HepG2 (cell line): ENCODE data around the gene FAM216A. TPM values are rescaled to one million over a fixed set of nuclear protein-coding genes. Genes with fewer than 3 reads are reported as not detected.

ENCODE experiments used
- ATAC-seq: fragments of 200-7000 bp; cut with Tn5 transposase; 3 replicates; pipeline ENCODE4 v1.9.1; 2020; ENCODE audit warnings: mild to moderate bottlenecking, moderate library complexity
- BruUV-seq: library from RNA; stranded (reverse); fragments of 400-500 nt; replicated peaks from 2 replicates; lab custom pipeline; 2021; lab: Mats Ljungman, UMichigan
- CTCF ChIA-PET: fragments of 300-600 bp; formaldehyde crosslinking; extraction: SDS; loops from one replicate; lab custom pipeline; 2021; ENCODE audit warnings: low total read pairs, inconsistent platforms, low intra/inter-chr PET ratio; lab: Yijun Ruan, JAX
- POLR2A ChIA-PET: fragments of 350-600 bp; sonication (Branson Sonifier 250); formaldehyde crosslinking; loops from one replicate; lab custom pipeline; 2020; ENCODE audit warnings: antibody characterized with exemption, inconsistent platforms; lab: Yijun Ruan, JAX
- DNase-seq: peaks from one replicate; pipeline ENCODE4 v3.0.0-alpha.2; 2015; ENCODE audit warnings: low spot score
- FAIRE-seq: peaks from 3 replicates; lab custom pipeline; 2011; peaks lifted over from hg19 to GRCh38; lab: Jason Lieb, UNC
- H2AFZ ChIP-seq: one replicate; pipeline ENCODE4 v1.6.1; 2011; ENCODE audit warnings: low read length, inconsistent platforms
- H3K27ac ChIP-seq: fragments of 300-600 bp; 3 replicates; pipeline ENCODE4 v1.8.0; 2011; ENCODE audit warnings: mixed run types, mild to moderate bottlenecking, mixed read lengths, low read length, inconsistent platforms; ENCODE audit not compliant: insufficient read depth; ENCODE audit errors: extremely low read length
- H3K27me3 ChIP-seq, 2 experiments: fragments of 200-600 bp in 1 of 2; 2 replicates in 1 of 2; 3 replicates in 1 of 2; pipeline versions ENCODE4 v1.6.0 to v1.8.0; 2011; ENCODE audit warnings: low read length in 2 of 2, mild to moderate bottlenecking in 2 of 2, moderate library complexity in 2 of 2, inconsistent platforms in 1 of 2; ENCODE audit not compliant: insufficient read depth in 2 of 2, control insufficient read depth in 1 of 2
- H3K36me3 ChIP-seq, 2 experiments: fragments of 200-600 bp in 1 of 2; replicated peaks in 1 of 2; 2 replicates in 1 of 2; 3 replicates in 1 of 2; pipeline versions ENCODE4 v1.5.1 to v1.8.0; 2011; ENCODE audit warnings: low read length in 2 of 2, inconsistent platforms in 1 of 2; ENCODE audit not compliant: insufficient read depth in 2 of 2, control insufficient read depth in 1 of 2
- H3K4me1 ChIP-seq: 2 replicates; pipeline ENCODE4 v1.5.1; 2012; ENCODE audit warnings: low read length, inconsistent platforms; ENCODE audit not compliant: insufficient read depth
- H3K4me2 ChIP-seq: 2 replicates; pipeline ENCODE4 v1.6.0; 2011; ENCODE audit warnings: low read depth, low read length, inconsistent platforms
- H3K4me3 ChIP-seq, 3 experiments: fragments of 200-600 bp in 1 of 3; sonication (generic), shearing (Covaris generic) in 1 of 3; replicated peaks in 1 of 3; 2 replicates each; pipeline ENCODE4 v1.5.1; 2011 to 2016; ENCODE audit warnings: low read length in 3 of 3, inconsistent platforms in 2 of 3, low read depth in 2 of 3, mild to moderate bottlenecking in 2 of 3, control low read depth in 1 of 3, mixed read lengths in 1 of 3; ENCODE audit not compliant: insufficient read depth in 1 of 3
- H3K79me2 ChIP-seq: one replicate; pipeline ENCODE4 v1.6.1; 2011; ENCODE audit warnings: low read length, inconsistent platforms; ENCODE audit not compliant: insufficient read depth
- H3K9ac ChIP-seq: 2 replicates; pipeline ENCODE4 v1.6.0; 2011; ENCODE audit warnings: mild to moderate bottlenecking, low read depth, low read length, inconsistent platforms; ENCODE audit not compliant: insufficient read depth
- H3K9me3 ChIP-seq: 2 replicates; pipeline ENCODE4 v1.5.1; 2012; ENCODE audit warnings: mild to moderate bottlenecking, low read length
- H4K20me1 ChIP-seq: 2 replicates; pipeline ENCODE4 v1.6.0; 2011; ENCODE audit warnings: inconsistent platforms, mild to moderate bottlenecking, low read length, moderate library complexity; ENCODE audit not compliant: insufficient read depth
- EEA1 ChIP-seq: sonication (generic); formaldehyde crosslinking; IDR thresholded peaks from 2 replicates; pipeline ENCODE4 v1.5.1; 2020; ENCODE audit warnings: mild to moderate bottlenecking, missing genetic modification reagents, borderline replicate concordance
- ZNF205 ChIP-seq: IDR thresholded peaks from 2 replicates; pipeline ENCODE4 v1.6.1; 2018; ENCODE audit warnings: missing biosample characterization, missing genetic modification reagents
- ZNF235 ChIP-seq: sonication (generic); formaldehyde crosslinking; IDR thresholded peaks from 2 replicates; pipeline ENCODE4 v1.8.1; 2023; ENCODE audit warnings: mild to moderate bottlenecking, missing genetic modification reagents, borderline replicate concordance
- ZNF737 ChIP-seq: sonication (generic); formaldehyde crosslinking; IDR thresholded peaks from 2 replicates; pipeline ENCODE4 v1.5.0; 2020; ENCODE audit warnings: missing genetic modification reagents, mild to moderate bottlenecking, borderline replicate concordance
- ZNF891 ChIP-seq: sonication (generic); formaldehyde crosslinking; IDR thresholded peaks from 2 replicates; pipeline ENCODE4 v1.5.0; 2020; ENCODE audit warnings: mild to moderate bottlenecking, missing genetic modification reagents
- WGBS: methylation state at CpG from one replicate; pipeline ENCODE4 v1.1.6; 2017; ENCODE audit warnings: low lambda C conversion rate; 5-methylcytosine and 5-hydroxymethylcytosine counted together
- in situ Hi-C: cut with HindIII; loops from 2 replicates; pipeline ENCODE4 v1.10.0; 2017; ENCODE audit warnings: low pct_unique_long_range_greater_than_20kb; ENCODE audit not compliant: extremely low pct_ligation_motif_present
- intact Hi-C: fragments of 100-400 bp; cut with micrococcal nuclease; formaldehyde crosslinking; loops from one replicate; pipeline ENCODE4 v1.10.0; 2022; ENCODE audit not compliant: unreplicated experiment
- polyA plus RNA-seq, 8 experiments: library from polyadenylated mRNA; depleted of rRNA in 3 of 8; stranded (reverse) in 7 of 8; unstranded in 1 of 8; fragments of >200 nt; fragmentation: Illumina TruSeq in 4 of 8; extraction: Trizol in 4 of 8; gene quantifications; 2 replicates each; pipeline versions ENCODE4 v1.2.1 to v1.2.3, GENCODE V29; 2011 to 2016; ENCODE audit warnings: low read depth in 4 of 8, missing spikeins in 1 of 8, mixed read lengths in 1 of 8; ENCODE audit not compliant: insufficient read depth in 1 of 8
- total RNA-seq, 5 experiments: library from RNA; depleted of rRNA; stranded (reverse); fragments of >200 nt; fragmentation: Illumina TruSeq; extraction: Trizol; gene quantifications; 2 replicates each; pipeline ENCODE4 v1.2.3, GENCODE V29; 2016; ENCODE audit warnings: low read depth in 1 of 5
- TF ChIP-seq, protein P1 (sequence below): sonication (generic); formaldehyde crosslinking; IDR thresholded peaks from 2 replicates; pipeline ENCODE4 v1.4.0; 2020; ENCODE audit warnings: missing genetic modification reagents; ENCODE audit errors: not compliant biosample characterization
- TF ChIP-seq, protein P2 (sequence below): IDR thresholded peaks from 2 replicates; pipeline ENCODE4 v1.6.1; 2016; ENCODE audit warnings: low read depth
- TF ChIP-seq, protein P3 (sequence below): sonication (generic); formaldehyde crosslinking; IDR thresholded peaks from 2 replicates; pipeline ENCODE4 v1.5.0; 2020; ENCODE audit warnings: mild to moderate bottlenecking, missing genetic modification reagents

FAM216A gene
- total and polyA plus RNA-seq, 2 of the 13 experiments (the other 11 are each of a cell fraction or from before 2014, with no cell fraction given) = 20.3 to 31.2 TPM

DNA sequence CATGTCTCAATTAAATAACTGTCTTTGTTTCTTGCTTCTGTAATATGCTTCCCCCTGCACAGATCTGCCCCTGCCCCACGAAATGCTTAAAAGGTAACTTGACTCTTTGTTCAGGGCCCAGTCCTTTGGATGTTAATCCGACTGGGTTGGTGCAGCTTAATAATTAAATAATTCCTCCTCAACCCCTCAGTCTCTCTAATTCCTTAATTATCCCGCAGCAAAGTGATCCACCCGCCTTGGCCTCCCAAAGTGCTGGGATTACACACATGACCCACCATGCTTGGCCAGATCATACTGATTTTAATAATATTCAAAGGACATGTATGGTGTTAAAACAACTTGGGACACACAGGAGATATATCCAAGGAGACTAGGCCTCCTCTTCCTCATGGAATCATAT is 46.9 kb upstream of the FAM216A start:
- ChIA-PET CTCF (no interaction called here), POLR2A (no interaction called here)
- DNase-seq (no peak), FAIRE-seq (no peak), ATAC-seq (no peak)
- Histone ChIP-seq H3K27ac (no peak overlapping the region), H3K4me2 (no peak overlapping the region), H3K9me3 (no peaks in the 10 kb centered on the region), H3K4me3 (no peak overlapping the region), H4K20me1 (no peaks in the 10 kb centered on the region), H3K9ac (no peak overlapping the region), H3K4me1 (peaks cover 23% of the 10 kb centered on the region), H3K36me3 (no peaks in the 10 kb centered on the region), H2AFZ (no peak overlapping the region), H3K27me3 (no peaks in the 10 kb centered on the region), H3K79me2 (no peaks in the 10 kb centered on the region)
- intact Hi-C loops (no loop called here), in situ Hi-C loops (no loop called here)
- BruUV-seq = no TSS peak
- WGBS = 39% methylated on average over 4 of the region's 4 CpGs
- no peak for TF ChIP-seq EEA1 (CRISPR knock-in tag)
- TF ChIP-seq, protein P1, sequence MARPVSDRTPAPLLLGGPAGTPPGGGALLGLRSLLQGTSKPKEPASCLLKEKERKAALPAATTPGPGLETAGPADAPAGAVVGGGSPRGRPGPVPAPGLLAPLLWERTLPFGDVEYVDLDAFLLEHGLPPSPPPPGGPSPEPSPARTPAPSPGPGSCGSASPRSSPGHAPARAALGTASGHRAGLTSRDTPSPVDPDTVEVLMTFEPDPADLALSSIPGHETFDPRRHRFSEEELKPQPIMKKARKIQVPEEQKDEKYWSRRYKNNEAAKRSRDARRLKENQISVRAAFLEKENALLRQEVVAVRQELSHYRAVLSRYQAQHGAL (CRISPR knock-in tag) = no peak
- TF ChIP-seq, protein P2, sequence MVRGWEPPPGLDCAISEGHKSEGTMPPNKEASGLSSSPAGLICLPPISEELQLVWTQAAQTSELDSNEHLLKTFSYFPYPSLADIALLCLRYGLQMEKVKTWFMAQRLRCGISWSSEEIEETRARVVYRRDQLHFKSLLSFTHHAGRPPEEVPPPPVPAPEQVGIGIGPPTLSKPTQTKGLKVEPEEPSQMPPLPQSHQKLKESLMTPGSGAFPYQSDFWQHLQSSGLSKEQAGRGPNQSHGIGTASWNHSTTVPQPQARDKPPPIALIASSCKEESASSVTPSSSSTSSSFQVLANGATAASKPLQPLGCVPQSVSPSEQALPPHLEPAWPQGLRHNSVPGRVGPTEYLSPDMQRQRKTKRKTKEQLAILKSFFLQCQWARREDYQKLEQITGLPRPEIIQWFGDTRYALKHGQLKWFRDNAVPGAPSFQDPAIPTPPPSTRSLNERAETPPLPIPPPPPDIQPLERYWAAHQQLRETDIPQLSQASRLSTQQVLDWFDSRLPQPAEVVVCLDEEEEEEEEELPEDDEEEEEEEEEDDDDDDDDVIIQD = no peak
- no peak for TF ChIP-seq ZNF737 (CRISPR knock-in tag)
- TF ChIP-seq, protein P3, sequence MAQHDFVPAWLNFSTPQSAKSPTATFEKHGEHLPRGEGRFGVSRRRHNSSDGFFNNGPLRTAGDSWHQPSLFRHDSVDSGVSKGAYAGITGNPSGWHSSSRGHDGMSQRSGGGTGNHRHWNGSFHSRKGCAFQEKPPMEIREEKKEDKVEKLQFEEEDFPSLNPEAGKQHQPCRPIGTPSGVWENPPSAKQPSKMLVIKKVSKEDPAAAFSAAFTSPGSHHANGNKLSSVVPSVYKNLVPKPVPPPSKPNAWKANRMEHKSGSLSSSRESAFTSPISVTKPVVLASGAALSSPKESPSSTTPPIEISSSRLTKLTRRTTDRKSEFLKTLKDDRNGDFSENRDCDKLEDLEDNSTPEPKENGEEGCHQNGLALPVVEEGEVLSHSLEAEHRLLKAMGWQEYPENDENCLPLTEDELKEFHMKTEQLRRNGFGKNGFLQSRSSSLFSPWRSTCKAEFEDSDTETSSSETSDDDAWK (CRISPR knock-in tag) = no peak
- no peak for TF ChIP-seq ZNF891
- no peak for TF ChIP-seq ZNF205 (CRISPR knock-in tag)
- no peak for TF ChIP-seq ZNF235 (CRISPR knock-in tag)
